GM19099 (cell line): ENCODE measurements around the gene TFEB.

ENCODE experiments used
- POLR2A ChIP-seq: IDR thresholded peaks from 3 replicates; pipeline ENCODE4 v1.6.1; 2011; ENCODE audit warnings: low read depth; ENCODE audit not compliant: insufficient read length; ENCODE audit errors: extremely low read depth

Gene TFEB

DNA sequence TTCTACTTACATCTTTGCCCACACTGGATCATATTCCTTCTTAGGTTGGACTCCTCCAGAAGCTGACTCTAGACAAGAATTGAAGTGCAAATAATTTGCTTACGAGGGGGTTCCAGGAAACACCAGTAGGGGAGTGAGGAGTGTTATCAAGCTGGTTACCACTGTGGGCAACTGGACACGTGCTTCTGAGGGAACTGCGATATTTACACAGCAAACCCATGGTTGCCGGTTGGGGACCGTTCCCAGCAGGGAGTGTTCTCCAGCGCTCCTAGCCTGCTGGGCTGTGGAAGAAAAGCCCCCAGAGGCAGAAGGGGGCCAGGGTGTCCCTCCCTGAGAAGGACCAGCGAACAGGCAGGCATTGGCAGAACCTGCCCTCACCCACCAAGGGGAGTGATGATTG, 75.5 kb downstream of the TFEB start:
- TF ChIP-seq POLR2A, result no peak

- TF ChIP-seq POLR2A, result no peak
Observed at GRCh38 chr6:41658636-41659035, 76.8 kb downstream of the TFEB start.

- TF ChIP-seq POLR2A, result no peak
Observed at GRCh38 chr6:41657131-41658094, 78.0 kb downstream of the TFEB start.

GRCh38 chr6:41656002-41656691, 79.3 kb downstream of the TFEB start:
- no peak for TF ChIP-seq POLR2A

DNA sequence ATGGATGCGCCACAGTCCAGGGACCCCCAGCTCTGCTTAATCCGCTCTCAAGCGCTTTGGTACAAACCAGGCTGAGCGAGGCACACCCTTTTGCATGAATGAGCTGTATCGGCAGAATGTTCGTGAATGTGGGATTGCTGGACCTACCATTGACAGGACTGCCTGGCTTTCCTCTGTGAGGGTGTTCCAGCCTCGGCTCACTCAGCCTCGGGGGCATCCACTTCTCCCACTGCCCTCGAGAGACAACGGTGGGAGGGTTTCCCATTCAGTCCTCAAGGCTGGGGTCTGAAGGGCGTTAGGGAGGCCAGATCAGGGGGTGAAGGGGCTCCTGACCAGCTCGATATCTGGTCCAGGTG, 79.8 kb downstream of the TFEB start:
- TF ChIP-seq POLR2A, result no peak

DNA sequence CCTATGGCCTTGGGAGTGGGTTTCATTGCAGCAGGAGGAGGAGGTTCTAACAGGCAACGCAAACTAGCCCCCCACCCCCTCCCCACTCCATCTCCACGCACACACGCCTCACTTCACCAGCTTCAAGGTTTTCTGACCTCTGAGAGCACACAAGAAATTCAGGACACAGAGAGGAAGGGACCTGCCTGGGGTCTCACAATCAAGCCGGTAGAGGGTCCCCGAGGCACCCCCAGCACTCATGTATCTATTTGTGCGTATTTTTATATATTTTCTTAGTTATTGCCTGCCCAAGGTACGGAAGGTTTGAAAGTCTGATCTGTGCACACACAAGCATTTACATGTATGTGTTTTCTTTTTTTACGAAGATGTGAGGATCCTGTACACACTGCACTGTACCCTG, 80.2 kb downstream of the TFEB start:
- no peak for TF ChIP-seq POLR2A

GRCh38 chr6:41654698-41655151, 80.7 kb downstream of the TFEB start:
- TF ChIP-seq POLR2A, result no peak

DNA sequence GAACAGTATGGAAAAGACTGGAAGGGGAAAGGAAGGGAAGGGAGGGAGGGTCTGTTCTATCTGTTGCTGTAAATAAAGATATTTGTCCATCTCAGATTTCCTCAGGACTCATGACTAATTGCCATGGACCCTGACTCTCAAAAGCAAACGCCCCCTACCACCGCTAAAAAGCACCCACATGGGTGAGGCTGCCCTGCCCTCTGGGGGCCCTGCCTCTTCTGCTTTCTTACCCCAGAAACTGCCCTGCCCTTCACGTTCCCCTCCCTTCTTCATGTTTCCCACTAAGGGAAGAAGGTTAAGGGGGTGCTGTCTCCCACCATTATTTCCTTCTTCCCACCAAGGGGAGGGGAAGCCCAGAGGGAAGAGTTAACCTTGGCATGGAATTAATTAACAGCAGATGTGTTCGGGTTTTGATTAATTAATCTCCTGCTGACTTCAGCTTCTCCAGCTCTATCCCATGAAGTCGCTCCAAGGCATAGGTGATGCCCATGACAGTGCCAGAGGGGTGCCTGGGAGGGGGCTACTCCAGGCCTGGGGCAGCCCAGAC, 81.2 kb downstream of the TFEB start:
- TF ChIP-seq POLR2A, result no peak

GRCh38 chr6:41653691-41654090, 81.7 kb downstream of the TFEB start:
- TF ChIP-seq POLR2A, result no peak

GRCh38 chr6:41652866-41653652, 82.3 kb downstream of the TFEB start:
- TF ChIP-seq POLR2A, result no peak

- no peak for TF ChIP-seq POLR2A
Observed at GRCh38 chr6:41651962-41652657, 83.3 kb downstream of the TFEB start.

GRCh38 chr6:41651246-41651961, 84.0 kb downstream of the TFEB start:
- TF ChIP-seq POLR2A, result no peak

DNA sequence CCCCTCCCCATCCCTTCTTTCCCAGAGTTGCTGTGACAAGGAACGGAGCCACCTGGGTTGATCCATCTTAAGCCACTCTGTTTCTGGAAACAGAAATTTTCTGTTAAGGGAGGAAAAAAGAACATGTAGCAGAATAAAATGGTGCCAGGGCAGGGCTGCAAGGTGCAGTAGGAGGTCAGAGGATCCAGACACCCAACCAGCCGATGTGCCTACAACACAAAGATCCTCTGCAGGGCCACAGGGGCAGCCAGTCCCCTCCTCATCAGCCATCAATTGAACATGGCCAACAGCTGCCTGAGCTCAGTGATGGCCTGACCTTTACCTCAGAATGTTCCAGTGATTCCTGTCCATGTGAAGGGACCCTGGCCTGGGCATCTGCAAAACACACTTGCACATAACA, 85.3 kb downstream of the TFEB start:
- TF ChIP-seq POLR2A, result no peak

DNA sequence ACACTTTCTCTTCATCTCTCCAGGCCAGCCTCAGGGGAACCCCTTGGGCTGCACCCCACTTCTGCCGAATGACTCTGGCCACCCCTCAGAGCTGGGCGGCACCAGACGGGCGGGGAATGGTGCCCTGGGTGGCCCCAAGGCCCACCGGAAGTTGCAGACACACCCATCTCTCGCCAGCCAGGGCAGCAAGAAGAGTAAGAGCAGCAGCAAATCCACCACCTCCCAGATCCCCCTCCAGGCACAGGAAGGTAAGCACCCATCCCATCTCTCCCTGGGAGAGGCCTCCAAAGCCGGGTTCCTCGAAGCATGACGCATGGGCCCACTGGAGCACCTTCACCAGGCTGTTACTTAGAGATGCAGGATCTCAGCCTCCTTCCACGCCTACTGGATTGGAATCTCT, 85.8 kb downstream of the TFEB start:
- TF ChIP-seq POLR2A, result no peak

- TF ChIP-seq POLR2A, result no peak
Observed at GRCh38 chr6:41648921-41649320, 86.5 kb downstream of the TFEB start.
